GM18907 (cell line): ENCODE data around the gene TAF4B.
A peak's percentile ranks its signal among the peaks of the same experiment; 100 is the strongest.
"Not testable (repeated sequence)": the region's sequence is repeated elsewhere in the genome, so short reads cannot be mapped to it uniquely, and the experiment has no call there.

ENCODE experiments used
- ATAC-seq: cut with Tn5 transposase; IDR thresholded peaks from one replicate; pipeline ENCODE4 v1.9.1; 2021; ENCODE audit warnings: mild to moderate bottlenecking, moderate library complexity; ENCODE audit not compliant: unreplicated experiment

The TAF4B gene

GRCh38 chr18:26230497-26230896 is 4.3 kb downstream of the TAF4B start:
- ATAC-seq = no peak

DNA sequence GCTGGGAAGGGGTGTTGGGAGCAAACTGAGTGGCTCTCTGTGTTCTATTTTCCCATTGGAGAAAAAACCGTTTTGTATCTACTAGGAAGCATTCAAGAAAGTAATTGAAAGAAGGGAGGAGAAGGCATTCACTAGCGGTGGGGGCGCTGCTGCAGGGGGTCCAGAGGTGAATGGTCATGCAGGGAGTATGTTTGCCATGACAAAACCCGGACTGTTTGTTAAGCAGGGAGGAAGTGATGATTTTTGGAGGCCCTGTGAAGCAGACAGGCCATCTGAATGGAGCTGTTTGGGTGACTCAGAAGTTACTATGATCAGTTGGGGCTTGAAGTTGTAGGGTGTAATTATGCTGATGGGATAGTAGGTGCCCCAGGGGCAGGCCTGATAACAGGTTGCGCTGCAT is 7.0 kb downstream of the TAF4B start:
- ATAC-seq = no peak

DNA sequence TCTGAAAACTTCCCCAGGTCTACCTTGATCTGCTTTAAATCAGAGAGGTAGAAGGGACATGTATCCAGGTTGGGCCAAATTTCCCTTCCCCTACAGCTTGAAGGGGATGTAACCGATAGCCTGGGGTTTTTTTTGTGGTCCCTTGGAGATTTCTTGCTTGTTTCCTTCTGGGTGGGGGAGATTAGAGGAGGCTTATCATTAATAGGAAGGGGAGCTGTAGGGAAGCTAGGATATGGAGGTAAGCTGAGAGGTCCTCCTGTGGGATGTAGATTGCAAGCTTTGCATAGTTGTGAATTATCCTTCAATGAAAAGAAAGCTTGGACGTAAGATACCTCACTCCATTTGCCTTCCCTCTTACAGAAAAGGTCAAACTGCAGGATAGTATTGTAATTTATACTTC is 11.1 kb downstream of the TAF4B start:
- ATAC-seq = not testable (repeated sequence)

- ATAC-seq = not testable (repeated sequence)
These were observed 12.5 kb downstream of the TAF4B start for GRCh38 chr18:26238718-26239117.

GRCh38 chr18:26242392-26242791 is 16.1 kb downstream of the TAF4B start:
- ATAC-seq = not testable (repeated sequence)

DNA sequence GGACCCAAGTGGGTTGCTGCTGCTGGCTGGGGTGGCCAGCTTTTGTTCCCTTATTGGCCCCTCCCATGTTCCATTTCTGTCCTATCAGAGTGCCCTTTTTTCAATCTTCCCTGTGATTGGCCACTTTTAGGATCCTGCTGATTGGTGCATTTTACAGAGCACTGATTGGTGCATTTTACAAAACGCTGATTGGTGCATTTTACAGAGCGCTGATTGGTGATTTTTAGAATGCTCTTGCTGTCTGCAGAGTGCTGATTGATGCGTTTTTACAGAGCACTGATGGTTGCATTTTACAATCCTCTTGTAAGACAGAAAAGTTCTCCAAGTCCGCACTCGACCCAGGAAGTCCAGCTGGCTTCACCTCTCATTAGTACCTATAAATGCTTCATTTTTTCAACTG is 19.2 kb downstream of the TAF4B start:
- not testable (repeated sequence) for ATAC-seq

GRCh38 chr18:26252411-26252810 is 26.2 kb downstream of the TAF4B start:
- ATAC-seq = no peak

GRCh38 chr18:26254808-26255207 is 28.6 kb downstream of the TAF4B start:
- ATAC-seq = peak; percentile 48

- peak; percentile 63 for ATAC-seq
These were observed 29.7 kb downstream of the TAF4B start for GRCh38 chr18:26255695-26256622.

DNA sequence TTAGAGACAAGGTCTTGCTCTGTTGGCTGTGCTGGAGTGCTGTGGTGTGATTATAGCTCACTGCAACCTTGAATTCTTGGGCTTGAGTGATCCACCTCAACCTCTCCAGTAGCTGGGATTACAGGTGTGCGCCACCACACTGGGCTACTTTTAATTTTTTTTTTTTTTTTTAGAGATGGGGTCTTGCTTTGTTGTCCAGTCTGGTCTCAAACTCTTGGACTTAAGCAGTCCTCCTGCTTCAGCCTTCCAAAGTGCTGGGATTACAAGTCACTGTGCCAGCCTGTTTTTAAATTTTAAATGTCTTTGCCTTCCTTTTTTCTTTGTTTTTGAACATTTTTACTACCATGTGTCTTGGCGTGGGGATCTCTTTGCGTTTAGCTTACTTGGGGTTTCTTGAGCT is 32.5 kb downstream of the TAF4B start:
- no peak for ATAC-seq

DNA sequence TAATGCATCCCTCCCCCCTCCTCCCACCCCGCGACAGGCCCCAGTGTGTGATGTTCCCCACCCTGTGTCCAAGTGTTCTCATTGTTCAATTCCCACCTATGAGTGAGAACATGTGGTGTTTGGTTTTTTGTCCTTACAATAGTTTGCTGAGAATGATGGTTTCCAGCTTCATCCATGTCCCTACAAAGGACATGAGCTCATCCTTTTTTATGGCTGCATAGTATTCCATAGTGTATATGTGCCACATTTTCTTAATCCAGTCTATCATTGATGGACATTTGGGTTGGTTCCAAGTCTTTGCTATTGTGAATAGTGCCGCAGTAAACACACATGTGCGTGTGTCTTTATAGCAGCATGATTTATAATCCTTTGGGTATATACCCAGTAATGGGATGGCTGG is 33.2 kb downstream of the TAF4B start:
- ATAC-seq = not testable (repeated sequence)

DNA sequence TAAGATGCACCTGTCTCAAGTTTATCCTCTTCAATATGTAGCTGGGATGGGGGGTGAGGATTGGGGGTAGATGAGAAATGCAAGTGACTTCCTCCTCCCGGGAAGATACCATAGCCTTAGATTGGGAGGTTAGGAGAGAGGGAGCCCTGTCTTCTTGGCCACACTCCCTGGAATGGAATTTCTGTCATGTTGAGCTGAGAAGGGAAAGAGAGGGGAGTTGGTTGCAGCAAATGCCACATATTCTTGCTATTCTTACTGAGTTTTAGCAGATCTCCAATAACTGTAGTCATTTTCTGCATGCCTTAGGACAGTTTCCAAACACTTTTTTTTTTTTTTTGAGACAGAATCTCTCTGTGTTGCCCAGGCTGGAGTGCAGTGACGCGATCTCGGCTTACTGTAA is 35.9 kb downstream of the TAF4B start:
- ATAC-seq = no peak

GRCh38 chr18:26267357-26267930 is 41.2 kb downstream of the TAF4B start:
- no peak for ATAC-seq

DNA sequence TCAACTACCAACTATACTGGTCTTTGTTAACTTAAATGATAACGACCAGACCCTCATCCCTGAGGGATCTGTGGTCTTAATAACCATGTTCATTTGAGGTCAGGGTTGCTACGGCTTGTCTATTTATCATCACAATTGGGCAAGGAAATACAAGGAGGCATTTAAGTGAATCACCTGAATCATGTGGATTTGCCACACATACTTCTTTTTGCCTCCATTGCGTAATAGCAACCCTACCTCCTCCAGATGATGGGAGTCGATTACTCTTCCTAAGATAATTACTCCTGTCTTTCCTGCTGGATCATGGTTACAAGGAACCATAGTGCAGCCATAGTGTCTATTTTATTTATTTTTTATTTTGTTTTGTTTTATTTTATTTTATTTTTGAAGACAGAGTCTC is 42.2 kb downstream of the TAF4B start:
- no peak for ATAC-seq

DNA sequence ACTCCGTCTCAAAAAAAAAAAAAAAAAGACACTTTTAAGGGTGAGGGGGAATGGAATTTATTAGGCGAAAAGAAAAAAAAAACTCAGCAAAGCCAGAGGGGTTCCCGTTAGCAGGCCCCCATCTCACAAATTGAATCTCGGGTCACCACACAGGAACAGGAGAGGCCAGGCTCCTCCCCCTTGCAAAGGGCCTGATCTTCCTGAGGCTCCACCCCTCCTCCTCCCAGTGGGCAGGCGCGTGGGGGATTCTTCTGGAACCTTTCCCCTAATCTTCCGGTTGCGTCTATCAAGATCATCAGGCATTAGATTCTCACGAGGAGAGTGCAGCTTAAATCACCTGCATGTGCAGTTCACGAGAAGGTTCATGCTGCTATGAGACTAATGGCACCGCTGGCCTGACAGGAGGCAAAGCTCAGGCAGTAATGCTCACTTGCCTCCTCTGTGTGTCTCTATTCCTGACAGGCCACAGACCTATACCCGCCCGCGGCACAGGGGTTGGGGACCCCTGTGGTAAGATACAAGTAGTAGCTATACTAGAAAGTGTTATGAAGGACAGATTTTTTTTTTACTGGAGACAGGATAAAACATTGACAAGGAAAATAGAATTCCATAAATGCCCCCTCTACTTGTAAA is 45.8 kb downstream of the TAF4B start:
- ATAC-seq = no peak

DNA sequence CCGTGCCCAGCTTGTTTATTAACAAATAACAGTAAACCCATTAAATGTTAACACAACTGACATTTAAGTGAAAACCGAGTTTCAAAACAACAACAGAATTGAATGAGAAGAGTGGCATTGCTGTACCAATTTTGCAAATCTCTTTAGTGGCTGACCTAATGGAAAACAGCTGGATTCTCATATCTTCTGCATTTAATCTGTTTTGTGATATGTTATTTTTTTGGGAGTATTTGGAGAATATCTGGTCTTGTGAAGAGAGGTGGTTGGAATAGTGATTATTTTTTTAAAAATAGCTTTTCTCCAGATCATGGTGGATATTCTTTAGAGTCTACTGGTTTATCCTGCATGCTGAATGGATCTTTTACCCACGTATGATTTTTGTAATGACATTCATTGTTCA is 51.1 kb downstream of the TAF4B start:
- no peak for ATAC-seq

GRCh38 chr18:26279428-26279827 is 53.2 kb downstream of the TAF4B start:
- no peak for ATAC-seq

DNA sequence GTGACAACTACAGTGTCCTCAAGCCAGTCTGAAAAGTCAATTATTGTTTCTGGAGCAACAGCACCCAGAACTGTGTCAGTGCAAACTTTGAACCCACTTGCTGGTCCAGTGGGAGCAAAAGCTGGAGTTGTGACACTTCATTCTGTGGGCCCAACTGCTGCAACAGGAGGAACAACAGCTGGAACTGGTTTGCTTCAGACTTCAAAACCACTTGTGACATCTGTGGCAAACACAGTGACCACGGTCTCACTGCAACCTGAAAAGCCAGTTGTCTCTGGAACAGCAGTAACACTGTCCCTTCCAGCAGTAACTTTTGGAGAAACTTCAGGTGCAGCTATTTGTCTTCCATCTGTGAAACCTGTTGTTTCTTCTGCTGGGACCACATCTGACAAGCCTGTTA is 59.8 kb downstream of the TAF4B start:
- no peak for ATAC-seq

- no peak for ATAC-seq
These were observed 61.4 kb downstream of the TAF4B start for GRCh38 chr18:26287644-26288043.

DNA sequence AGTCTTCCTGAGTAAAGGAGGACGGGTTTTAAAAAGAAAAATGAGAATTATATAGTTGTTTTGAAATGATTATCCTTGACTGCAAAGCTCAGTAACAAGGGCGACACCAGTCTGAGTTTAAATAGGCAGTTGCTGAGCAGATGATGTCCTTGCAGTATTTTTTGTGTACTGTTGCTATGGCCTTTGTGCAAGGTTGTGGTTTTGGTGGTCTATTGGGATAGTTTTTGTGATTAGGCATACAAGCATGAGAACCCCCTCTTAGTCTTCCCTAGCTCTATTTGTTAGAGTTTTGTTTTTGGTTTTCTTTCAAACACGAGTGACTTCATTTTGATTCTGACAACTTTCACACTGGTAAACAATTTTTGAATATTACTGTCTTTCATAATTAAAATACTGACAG is 64.1 kb downstream of the TAF4B start:
- ATAC-seq = no peak

GRCh38 chr18:26293982-26294381 is 67.7 kb downstream of the TAF4B start:
- ATAC-seq = no peak

DNA sequence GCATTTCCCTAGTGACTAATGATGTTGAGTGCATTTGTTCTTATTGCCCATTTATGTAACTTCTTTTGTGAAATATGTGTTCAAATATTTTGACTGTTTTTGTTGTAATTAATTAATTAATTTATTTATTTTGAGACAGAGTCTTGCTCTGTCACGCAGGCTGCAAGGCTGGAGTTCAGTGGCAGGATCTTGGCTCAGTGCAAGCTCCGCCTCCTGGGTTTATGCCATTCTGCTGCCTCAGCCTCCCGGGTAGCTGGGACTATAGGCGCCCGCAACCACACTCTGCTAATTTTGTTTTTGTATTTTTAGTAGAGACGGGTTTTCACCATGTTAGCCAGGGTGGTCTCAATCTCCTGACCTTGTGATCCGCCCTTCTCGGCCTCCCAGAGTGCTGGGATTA is 71.9 kb downstream of the TAF4B start:
- ATAC-seq = no peak
